Colon (tissue), 2 donors: Measurements from ENCODE around the gene RBFA.

ENCODE experiments used
- FAIRE-seq: peaks from 2 replicates; lab custom pipeline; 2012; peaks lifted over from hg19 to GRCh38; lab: Jason Lieb, UNC
- donor health status: control.
- donor health status: control.

The RBFA gene

GRCh38 chr18:80074697-80075096 is 40.5 kb downstream of the RBFA start:
- FAIRE-seq, result no peak

- FAIRE-seq, result no peak
Observed at GRCh38 chr18:80075940-80076339, 41.7 kb downstream of the RBFA start.

- no peak for FAIRE-seq
Observed at GRCh38 chr18:80076379-80076778, 42.1 kb downstream of the RBFA start.

- no peak for FAIRE-seq
Observed at GRCh38 chr18:80077873-80078272, 43.6 kb downstream of the RBFA start.
